HG03135 (cell line): ENCODE data around the gene MYOZ3.

Source experiments
- ATAC-seq: cut with Tn5 transposase; IDR thresholded peaks from one replicate; pipeline ENCODE4 v1.9.1; 2021; ENCODE audit warnings: mild to moderate bottlenecking, moderate library complexity; ENCODE audit not compliant: unreplicated experiment

The MYOZ3 gene

GRCh38 chr5:150626853-150627276, 34.2 kb upstream of the MYOZ3 start:
- no peak for ATAC-seq

GRCh38 chr5:150627731-150628545, 33.1 kb upstream of the MYOZ3 start:
- no peak for ATAC-seq

GRCh38 chr5:150628936-150629485, 32.0 kb upstream of the MYOZ3 start:
- no peak for ATAC-seq

GRCh38 chr5:150630016-150630415, 31.0 kb upstream of the MYOZ3 start:
- no peak for ATAC-seq

- ATAC-seq: no peak
These were observed 30.4 kb upstream of the MYOZ3 start for GRCh38 chr5:150630461-150631325.

- no peak for ATAC-seq
These were observed 29.7 kb upstream of the MYOZ3 start for GRCh38 chr5:150631326-150631701.

GRCh38 chr5:150632305-150633160, 28.5 kb upstream of the MYOZ3 start:
- ATAC-seq: no peak

GRCh38 chr5:150633429-150633828, 27.6 kb upstream of the MYOZ3 start:
- ATAC-seq: no peak

- no peak for ATAC-seq
These were observed 24.4 kb upstream of the MYOZ3 start for GRCh38 chr5:150636391-150637244.

- no peak for ATAC-seq
These were observed 23.6 kb upstream of the MYOZ3 start for GRCh38 chr5:150637245-150638052.

- ATAC-seq: no peak
These were observed 23.0 kb upstream of the MYOZ3 start for GRCh38 chr5:150638053-150638444.

GRCh38 chr5:150638488-150639376, 22.3 kb upstream of the MYOZ3 start:
- no peak for ATAC-seq

GRCh38 chr5:150639377-150639692, 21.7 kb upstream of the MYOZ3 start:
- ATAC-seq: no peak

- no peak for ATAC-seq
These were observed 21.3 kb upstream of the MYOZ3 start for GRCh38 chr5:150639751-150640150.

GRCh38 chr5:150640311-150641005, 20.6 kb upstream of the MYOZ3 start, which contains the start of gene SYNPO:
Gene SYNPO, plus strand, starts transcription at chr5:150640660. Its CDS starts 7,616 bp downstream, at chr5:150648276.
- ATAC-seq: no peak

- ATAC-seq: no peak
These were observed 20.0 kb upstream of the MYOZ3 start for GRCh38 chr5:150641006-150641570.
